DMS53 (cell line): Measurements from ENCODE around the gene HNRNPDL.
A peak's percentile ranks its signal among the peaks of the same experiment; 100 is the strongest.
"Not testable (repeated sequence)": the region's sequence is repeated elsewhere in the genome, so short reads cannot be mapped to it uniquely, and the experiment has no call there.

ENCODE experiments used
- DNase-seq: peaks from one replicate; lab custom pipeline; 2025; lab: John Stamatoyannopoulos, UW

Gene HNRNPDL

DNA sequence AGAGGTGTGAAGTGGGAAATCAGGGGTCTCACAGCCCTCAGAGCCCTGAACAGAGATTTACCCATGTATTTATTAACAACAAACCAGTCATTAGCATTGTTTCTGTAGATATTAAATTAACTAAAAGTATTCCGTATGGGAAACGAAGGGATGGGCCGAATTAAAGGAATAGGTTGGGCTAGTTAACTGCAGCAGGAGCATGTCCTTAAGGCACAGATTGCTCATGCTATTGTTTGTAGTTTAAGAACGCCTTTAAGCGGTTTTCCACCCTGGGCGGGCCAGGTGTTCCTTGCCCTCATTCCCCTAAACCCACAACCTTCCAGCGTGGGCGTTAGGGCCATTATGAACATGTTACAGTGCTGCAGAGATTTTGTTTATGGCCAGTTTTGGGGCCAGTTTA, 44.0 kb downstream of the HNRNPDL start:
- DNase-seq: not testable (repeated sequence)

DNA sequence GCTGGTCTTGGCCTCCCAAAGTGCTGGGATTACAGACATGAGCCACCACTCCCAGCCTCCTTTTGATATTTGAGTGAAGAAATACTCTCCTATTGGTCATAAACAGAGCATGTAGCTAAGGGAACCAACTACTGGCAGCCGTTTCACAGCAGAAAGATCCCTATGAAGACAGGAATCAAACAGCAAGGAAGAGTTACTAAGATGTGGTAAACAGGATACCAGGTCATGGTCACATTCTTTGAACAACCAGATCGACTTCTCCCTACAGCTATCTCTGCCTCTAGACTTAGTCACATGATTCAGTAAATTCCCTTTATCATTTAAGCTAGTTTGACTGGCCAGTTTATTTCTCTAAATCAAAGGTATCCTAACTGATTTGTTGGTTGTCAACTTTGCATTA, 47.5 kb downstream of the HNRNPDL start:
- no peak for DNase-seq

DNA sequence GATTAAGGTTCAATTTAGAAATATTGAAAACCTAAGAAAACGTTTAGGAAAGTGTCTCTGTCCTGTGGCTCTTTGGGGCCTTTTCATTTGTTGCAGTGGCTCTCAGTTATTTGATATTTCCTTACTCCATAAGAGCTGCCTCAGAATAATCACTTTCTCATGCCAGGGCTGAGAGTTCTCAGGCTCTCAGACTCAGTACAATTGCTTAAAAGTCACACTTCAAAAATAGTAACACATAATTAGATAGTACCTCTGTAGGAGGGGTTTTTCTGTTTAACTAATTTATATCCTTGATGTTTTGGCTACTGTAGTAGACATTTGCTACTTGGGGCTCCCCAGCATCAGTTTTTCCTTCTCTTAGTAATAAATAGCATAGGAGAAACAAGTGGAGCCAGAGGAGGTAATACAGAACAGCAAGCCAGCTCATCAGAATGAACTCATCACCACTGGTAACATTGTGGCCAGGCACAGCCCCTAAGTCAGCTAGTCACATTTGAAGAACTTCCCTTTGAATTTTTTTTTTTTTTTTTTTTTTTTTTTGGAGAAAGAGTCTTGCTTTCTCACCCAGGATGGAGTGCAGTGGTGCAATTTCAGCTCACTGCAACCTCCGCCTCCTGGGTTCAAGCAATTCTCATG, 48.5 kb downstream of the HNRNPDL start:
- DNase-seq: no peak

DNA sequence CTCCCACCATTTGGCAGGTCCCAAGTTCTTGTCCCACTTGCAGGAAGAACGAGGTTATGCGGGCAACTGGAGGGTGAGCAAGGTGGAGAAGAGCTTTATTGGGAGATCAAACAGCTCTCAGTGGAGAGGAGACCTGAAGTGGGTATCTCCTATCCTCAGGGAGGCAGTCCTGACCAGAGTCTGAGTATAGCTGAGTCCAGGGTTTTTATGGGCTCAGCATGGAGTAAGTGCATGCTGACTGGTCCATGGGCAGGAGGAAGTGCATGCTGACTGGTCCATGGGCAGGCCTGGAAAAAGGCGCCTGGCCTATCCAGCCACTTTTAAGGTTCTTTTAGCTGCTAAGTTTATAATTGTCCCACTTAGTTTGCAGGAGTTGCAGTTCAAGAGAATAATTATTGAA, 49.0 kb downstream of the HNRNPDL start:
- DNase-seq: peak; percentile 6

DNA sequence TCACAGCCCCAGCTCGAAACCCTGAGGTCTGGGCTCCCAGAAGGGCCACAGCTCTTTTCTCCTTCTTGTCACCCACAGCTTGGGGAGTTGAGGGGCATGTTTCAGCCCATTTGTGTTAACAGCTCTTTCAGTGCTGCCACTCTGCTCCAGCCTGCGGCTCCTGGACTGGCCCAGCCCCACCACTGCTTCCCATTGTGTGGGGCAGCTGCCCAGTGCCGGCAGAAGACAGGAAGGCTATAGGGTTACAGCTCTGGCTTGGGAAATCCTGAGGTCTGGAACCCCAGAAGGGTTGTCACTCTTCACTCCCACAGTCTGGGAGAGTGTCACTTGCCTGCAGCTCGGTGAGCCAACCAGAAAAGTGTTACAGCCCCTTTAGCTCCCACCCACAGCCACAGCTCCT, 49.4 kb downstream of the HNRNPDL start:
- no peak for DNase-seq

DNA sequence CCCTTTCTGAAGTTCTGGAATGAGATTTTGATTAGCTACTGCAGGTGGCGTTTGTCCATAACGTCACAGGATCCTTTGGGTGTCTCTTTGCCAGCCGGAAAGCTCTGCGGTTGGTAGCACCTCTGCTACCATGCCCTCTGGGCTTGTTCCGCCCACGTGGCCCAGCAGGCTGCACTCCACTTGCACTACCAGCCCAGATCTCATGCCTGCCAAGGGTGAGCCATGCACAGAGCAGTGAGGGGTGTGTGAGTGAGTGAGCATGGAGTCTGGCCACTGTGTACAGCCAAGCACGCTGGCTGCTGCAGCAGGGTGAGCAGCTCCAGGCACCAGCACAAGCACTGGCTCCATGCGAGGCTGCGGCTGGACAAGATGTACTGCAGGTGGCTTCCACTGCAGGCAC, 49.9 kb downstream of the HNRNPDL start:
- DNase-seq: no peak

DNA sequence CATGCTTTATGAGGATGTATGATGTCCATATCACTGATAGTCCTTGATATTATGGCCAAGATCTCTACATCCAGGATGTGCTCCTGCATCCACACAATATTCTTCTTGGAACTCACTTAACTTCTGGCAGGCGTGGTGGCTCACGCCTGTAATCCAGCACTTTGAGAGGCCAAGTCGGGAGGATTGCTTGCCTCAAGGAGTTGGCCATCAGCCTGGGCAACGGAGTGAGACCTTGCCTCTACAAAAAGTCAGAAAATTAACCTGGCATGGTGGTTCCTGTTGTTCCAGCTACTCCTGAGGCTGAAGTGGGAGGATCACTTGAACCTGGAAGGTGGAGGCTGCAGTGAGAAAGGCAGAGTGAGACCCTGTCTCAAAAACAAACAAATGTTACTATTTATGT, 54.2 kb downstream of the HNRNPDL start:
- DNase-seq: no peak

DNA sequence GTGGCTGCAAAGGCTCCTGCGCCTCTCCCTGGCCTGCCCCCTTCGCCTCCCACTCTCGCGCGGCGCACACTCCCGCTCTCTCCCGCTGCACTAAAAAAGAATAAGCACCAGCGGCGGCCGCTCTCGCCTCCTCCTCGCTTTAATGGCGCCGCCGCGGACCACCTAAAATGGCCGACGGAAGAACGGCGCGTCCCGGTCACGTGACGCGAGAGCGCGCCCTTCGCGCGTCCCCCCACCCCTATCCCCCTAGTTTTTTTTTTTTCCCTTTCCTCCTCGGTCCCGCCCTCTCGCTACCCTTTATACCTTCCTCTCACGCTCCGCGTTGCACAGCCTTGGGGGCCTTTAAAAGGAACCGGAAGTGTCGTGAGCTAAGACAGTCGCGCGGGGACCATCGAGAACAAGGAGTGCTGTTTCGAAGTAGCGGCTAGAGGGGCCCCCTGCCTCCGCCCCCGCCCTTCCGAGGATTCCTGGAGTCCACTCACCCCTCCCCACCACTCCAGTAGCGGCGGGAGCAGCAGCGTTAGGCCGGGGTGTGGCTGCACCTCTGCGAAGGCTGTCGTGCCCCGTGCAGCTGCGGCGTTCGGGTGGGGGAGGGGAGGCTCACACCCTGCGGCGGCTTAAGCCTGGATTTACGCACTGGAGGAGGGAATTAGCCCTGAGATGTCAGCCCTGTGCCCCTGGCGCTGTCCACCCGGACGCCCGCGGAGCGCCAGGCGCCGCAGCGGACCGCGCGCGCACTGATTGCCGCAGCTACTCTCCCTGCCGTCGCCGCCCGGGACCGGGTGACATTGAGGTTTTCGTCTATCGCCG, 56.2 kb downstream of the HNRNPDL start, which contains the start of gene HNRNPD:
Gene HNRNPD (minus strand): TSS at position 176 of the 810 bp plus-strand sequence. CDS start 313 bp downstream, outside the sequence.
- peak; percentile 99 for DNase-seq

DNA sequence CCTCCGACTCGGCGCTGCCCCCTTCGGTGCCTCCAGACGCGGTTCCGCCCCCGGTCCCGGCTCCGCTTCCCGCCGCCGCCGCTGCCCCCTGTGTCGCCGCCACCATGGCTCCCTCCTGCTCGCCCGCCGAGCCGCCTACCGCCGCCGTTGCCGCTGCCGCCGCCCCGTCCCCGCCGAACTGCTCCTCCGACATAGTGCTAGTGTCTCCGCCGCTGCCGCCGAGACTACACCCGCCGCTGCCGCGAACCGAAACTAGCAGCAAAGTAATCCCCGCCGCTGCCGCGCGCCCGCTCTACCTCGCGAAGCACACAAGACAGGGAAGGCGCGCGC, 56.8 kb downstream of the HNRNPDL start:
- DNase-seq: no peak
